AG08395 (cell line): Measurements from ENCODE around the gene RORC.

ENCODE experiments used
- DNase-seq: peaks from one replicate; pipeline ENCODE4 v3.0.0; 2012; ENCODE audit warnings: mixed read lengths, low spot score

The RORC gene

DNA sequence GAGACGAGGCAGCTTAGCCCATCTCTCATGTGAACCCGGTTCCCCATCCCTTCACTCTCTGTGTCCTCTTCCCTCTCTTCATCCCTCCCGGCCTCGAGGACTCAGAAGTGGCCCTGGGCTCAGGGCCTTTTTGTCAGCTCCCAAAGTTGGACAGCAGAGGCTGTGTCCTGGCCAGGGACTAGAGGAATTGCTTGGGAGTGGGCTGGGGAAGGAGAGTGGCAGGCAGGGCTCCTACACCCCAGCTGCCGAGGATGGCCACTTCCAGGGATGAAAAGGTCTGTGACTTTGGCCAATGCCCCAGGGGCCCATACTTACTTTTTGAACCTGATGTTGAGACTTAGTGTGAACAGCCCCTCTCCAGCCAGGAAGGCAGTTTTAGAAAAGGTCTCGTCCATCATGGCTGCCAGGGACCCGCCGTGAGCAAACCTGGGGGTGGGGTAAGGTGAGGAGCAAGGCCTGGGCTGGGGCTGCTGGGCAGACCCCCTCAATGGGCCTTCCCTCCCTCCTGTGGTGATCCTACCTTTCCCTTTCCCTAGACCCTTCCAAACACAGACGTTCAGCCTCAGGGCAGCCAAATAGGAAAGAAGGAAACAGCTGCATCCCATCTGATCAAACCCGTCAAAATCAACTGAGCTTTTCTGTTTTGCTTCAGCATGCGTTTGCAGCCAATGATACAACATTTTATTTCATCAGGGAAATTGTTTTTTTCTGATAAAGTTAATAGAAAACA, 16.4 kb upstream of the RORC start:
- no peak for DNase-seq

DNA sequence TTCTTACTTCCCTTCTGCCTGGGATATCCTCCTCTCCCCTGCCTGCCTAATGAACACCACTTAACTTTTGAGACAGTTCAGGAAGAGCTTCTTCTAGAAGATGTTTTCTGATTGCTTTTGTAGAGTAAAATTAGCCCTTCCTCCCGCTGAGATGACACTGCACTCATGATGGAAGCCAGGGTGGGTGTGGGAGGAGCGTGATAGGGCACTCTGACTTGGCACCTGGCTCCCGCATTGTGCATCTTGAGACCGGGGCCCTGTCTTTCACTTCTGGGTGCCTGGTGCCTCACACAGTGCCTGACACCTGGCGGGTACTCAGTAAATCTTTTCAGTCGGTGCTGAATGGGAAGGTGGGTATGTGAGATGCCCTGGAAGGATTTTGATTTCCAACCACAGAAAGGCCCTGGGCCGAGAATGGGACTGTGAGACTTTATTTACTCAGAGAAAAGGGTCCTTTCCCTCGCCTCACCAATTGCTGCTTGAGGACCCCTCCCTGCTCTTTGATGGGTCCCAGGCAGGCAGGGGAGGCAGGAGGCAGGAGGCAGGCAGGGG, 15.2 kb upstream of the RORC start:
- DNase-seq, result no peak

DNA sequence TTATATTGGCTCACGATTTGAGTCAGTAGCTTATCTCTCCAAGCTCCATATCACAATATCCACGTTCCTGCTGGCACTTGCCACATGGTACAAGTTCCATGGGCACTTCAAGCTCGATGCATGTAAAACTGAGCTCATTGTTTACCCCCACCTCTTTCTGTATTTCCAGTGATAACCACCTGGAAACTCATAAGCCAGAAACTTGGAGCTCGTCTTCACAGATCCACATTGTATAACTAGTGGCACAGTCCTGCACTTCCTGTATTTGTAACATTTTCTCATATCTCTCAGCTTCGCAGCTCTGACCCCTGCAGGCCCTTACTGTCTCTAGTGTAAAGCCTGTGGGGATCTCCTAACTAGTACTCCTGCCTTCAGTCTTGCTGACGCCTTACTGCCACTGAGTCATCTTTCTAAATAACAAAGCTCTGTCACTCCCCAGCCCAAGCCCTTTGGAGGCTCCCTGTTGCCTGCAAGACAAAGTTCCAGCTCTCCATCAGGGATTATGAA, 14.5 kb upstream of the RORC start:
- DNase-seq, result peak; percentile 78

DNA sequence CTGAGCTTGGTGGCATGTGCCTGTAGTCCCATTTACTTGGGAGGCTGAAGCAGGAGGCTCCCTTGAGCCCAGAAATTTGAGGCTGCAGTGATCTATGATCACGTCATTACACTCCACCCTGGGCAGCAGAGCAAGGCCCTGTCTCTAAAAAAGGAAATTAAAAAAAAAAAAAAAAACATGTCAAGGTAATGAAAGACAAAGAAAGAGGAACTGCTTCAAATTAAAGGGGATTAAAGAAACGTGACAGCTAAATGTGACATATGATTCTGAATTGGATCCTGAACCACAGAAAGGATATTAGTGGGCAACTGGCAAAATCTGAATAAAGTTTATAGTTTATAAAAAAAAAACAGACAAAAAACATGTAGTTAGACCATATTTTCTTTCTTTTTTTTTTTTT, 11.8 kb upstream of the RORC start:
- no peak for DNase-seq

DNA sequence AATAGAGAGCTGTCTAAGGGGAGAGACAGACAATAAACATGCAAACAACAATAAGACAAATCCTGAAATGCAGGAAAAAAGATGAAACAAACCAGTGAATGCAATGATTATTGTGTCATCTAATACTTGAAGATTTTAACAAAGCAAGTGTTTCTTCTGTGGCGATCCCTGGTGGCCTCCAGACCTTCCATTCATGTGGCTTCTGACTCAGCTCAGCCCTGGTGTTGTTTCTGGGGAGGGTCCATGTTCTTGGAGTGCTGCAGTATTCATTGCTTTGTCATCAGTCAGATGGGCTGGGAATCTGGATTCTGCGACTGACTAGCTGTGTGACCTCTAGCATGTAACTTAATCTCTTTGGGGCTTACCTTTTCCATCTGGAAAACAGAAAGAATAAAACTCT, 9.5 kb upstream of the RORC start:
- no peak for DNase-seq

DNA sequence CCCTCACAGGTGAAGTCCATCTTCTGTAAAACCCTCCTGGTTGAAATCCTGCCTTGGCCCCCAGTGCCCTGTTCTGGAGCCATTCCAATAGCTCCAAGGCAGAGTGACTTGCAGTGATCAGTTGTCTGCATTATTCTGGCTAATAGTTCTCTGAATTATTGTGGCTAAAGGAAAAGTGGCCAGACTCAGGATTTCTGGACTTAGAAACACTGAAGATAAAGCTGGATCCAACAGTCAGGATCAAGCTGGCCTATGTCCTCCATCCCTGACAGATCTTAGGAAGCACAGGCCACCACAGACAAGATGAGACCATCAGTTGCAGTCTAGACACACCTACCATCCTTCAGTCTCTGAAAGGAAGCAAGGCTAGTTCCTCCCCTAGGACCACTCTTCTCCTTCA, 8.8 kb upstream of the RORC start:
- DNase-seq, result no peak

DNA sequence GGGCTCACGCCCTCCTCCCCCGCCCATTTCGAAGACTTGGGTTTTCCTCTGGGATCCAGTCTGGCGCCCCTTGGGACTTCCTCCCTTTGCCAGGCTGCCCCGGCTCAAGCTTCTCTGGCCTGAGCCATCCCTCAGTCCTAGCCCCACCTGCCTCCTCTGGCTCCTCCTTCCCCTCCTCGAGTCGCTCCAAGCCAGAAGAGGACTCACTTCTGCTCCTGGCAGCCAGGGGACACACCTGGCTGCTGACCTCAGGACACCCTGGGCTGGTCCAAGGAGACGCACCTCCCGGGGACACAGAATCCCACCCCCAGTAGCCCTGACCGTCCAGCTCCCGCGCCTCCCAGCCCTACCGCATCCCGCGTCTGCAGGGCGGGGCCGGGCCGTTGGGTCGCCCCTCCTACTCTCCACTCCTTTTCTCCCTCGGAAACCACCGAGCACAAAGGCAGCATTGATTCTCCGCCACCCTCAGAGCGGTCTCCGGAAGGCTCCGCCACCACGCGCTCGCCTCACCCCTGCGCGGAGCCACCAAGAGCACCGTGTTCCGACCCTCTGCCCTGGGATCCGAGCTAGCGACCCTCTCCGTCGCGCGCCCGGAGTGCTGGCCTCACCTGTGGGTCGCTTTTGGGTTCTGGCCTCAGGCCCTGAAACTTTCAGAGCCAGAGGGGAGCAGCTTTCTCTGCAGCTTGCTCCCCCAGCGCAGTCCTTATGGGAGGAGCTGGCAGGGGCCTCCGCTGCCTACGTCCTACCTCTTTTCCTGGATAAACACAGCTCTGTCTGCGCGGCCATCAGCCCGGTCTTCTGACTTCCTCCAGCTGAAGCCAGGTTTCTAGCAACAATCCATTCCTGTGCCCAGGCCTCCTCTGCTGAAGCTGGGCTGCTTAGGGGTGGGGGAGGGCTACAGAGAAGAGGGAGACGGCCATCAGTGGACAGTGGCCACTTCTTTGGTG, 8.1 kb upstream of the RORC start, which contains the start of gene C2CD4D:
Gene C2CD4D, minus strand, starts transcription at position 364 of the 947 bp plus-strand sequence. CDS start 831 bp downstream, outside the sequence.
- DNase-seq, result no peak

DNA sequence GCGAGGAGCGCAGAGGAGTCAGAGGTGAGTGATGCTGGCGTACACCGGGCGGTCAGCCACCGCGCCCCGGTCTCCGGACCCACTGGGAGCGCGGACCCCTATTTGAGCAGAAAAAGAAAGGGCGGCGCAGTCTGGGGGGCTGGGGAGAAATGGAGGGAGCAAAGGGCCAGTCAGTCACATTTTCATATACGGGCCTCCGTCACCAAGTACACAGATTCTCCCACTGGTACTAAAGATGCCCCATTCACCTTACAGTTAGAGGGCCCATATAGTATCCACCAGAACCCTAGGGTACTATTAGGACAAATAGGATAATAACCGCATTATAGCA, 7.4 kb upstream of the RORC start:
- DNase-seq, result no peak

DNA sequence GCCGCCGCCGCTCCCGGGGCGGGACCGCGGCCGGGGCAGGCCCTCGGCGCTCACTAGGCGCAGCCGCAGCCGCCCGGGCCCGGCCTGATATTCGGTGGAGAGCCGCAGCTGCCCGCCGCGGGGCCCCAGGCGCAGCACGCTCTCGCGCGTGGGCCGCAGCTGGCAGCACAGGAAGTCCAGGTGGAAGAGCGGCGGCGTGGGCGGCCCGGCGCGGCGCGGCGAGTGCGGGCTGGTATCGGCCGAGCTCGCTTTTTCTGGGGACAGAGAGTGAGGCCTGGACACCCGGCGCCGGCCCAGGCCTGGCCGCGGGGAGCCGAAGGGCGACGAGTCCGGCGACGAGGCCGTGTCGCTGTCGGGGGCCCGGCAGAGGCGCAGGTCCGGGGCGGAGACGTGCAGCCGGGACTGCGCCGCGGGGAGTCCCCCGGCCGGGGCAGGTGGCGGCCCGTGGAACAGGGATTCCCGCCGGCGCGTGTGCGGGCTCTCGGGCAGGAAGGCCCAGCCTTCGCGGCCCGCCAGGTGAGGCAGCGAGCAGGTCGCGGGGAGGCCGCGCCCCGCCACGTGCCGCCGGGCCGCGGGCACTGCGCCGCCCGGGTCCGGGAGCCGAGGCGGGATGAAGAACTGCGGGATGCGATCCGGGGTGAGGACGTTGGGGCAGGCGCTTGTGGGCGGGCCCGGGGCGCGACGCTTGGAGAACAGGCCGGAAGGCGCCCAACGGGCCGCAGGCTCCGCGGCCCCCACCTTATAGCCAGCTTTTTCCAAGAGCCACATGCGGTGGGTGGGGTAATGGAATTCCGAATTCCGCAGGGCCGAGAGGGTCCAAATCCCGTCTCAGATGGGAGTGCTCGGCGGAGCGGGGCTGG, 6.8 kb upstream of the RORC start:
- no peak for DNase-seq

DNA sequence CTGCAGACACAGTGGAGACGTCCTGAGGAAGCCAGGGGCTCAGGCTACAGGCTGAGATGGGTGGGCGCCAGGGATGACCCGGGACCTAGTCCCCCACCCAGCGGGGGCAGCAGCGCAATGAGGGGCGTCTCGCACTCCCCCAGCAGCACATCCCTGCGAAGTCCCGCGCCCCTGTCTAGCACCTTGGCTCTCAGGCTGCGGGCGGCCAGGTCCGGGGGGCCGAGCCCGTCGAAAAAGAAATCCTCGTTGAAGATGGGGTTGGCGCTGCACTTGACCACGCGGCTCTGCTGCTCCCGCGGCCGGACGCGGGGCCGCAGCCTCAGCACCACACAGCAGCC, 6.3 kb upstream of the RORC start:
- DNase-seq, result peak; percentile 53

DNA sequence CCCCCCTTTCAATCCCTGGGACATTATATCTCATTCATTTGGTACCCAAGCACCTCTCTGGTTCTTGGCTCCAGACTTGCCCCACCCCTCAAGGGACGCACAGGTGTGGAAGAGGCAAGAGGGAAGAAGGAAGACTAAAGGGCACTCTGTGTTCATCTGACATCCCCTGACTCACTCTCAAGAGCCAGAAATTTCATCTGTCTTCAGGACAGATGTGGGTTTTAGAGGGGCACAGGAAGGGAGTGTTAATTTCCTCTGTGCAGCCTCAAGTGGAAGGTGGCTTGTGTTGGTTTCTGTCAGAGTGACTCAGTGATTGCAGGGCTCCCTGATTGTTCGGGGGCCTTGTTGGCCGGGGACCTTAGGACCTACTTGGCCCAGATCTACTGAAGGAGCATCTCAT, 5.6 kb upstream of the RORC start:
- no peak for DNase-seq

DNA sequence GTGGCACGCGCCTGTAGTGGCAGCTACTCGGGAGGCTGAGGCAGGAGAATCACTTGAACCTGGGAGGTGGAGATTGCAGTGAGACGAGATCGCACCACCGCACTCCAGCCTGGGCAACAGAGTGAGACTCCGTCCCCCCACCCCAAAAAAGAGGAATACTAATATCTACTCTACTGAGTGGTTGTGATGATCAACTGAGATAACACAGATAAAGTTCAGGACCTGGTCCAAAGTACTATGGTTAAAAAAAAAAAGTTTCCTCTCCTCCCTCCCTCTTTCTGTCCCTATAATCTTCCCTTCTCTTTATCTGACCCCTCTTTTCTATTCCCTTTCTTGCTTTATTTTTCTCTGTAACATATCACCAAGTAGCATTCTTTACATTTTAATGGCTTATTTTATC, 4.0 kb upstream of the RORC start:
- no peak for DNase-seq

DNA sequence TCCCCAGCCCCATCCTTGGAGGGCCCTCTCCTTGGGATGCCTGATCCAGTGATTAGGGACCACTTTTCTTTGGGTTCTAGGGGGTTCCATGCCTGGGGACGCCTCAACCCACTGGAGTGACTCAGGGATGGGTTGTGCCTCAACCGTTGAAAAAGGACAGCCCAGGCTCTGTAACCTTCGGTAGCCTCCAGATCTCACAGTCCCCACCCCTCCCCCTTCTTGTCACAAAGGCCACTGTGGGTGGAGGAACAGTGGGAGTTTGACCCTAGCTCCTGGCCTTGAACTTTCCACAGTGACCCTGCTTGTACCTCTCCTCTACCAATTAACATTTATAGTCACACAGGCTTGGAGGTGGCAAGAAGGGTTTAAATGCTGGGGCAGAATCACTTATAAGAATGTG, 2.6 kb upstream of the RORC start:
- DNase-seq, result no peak

DNA sequence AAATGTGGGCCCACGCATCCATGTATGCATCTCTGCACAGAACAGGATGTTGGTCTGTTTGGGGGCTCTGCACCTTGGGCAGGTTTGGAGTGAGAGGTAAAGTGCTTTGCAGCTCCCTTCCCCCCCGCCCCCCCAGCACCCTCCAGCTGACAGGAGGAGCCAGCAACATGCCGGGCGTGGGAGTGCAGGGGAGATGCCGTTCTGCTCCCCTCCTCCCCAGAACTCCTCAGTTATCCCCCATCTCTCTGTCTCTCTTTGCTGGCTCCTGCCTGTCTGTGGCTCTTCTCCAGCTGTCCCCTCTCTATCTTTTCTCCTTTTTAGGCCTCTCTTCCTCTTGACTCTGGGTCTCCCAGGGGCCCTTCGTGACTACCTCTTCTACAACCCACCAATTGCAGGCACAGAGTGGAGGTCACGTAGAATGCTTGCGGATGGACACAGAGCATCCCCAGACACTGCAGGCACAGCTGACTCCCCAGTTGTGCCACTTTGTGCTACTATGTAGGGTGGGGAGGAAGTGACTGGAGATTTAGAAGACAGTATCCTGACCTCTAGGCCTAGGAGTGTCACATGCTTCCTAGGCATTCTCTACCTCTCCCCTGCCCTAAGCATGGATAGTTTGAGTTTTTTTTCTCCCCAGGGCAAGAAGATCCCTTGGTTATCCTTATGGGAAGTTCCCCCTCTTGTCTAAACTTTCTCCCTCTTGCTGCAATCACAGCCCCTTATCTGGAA, 1.7 kb upstream of the RORC start:
- no peak for DNase-seq

DNA sequence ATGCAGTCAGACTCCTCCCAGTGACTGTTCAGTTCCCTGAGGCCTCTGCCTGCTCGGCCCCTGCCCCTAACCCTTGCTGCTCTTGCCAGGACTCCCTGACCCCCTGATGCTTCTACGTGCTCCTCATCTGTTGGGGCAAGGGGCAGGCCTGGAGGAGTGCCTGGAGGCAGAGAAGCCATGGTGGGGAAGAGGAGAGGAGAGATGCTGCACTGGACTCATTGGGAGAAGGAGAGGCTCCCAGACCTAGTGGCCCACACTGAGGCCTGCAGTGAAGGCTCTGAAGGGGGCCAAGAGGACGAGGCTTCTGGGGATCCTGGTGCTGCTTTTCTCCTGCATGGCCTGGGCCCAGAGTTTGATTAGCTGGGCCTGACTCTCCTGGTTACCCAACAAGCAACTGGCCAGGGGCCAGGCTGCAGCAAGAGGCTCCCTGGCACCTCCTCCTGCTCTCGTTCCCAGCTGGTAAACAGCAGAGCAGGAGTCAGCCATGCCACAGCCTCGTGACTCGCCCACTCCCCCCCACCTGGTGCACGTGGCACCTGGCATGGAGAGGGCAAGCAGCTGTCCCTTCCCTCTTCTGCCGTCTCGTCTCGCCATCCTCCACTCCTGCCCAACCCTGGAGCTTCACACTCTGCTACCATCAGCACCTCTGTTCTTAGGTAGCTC, 847 bp upstream of the RORC start:
- DNase-seq, result peak; percentile 66

DNA sequence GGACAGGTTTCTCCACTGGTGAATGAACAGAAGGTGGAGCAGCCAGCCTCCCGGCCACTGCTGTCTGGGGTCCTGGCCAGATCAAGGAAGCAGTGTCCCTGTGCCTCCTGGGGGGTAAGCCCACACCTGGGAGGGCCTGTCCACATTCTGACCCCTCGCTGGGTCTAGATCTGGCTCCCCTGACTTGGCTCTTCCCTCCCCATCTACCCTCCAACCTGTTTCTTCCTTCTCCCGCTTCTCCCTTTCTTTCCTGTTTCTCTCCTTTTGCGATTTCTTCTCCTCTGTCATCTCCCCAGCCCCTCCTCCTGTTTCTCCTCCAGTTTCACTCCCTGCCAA, 378 bp downstream of the RORC start:
- no peak for DNase-seq

DNA sequence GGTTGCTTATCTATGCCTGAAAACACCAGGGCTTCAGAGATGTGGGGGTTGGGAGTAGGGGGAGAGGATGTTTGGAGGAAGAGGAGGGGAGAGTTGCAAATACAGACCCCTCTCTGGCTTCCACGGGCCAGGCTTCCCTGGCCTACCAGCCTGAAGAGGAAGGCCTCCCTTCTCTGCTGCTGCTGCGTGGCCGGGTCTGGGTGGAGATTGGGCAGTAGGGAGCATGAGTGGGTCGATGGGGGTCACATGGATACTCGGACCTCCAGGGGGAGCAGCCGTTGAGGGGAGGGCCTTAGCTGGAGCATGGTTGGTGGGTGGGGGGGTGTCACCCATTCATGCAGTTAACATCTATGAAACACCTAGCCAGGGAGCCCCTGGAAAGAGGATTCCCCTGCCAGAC, 1.5 kb downstream of the RORC start:
- no peak for DNase-seq

DNA sequence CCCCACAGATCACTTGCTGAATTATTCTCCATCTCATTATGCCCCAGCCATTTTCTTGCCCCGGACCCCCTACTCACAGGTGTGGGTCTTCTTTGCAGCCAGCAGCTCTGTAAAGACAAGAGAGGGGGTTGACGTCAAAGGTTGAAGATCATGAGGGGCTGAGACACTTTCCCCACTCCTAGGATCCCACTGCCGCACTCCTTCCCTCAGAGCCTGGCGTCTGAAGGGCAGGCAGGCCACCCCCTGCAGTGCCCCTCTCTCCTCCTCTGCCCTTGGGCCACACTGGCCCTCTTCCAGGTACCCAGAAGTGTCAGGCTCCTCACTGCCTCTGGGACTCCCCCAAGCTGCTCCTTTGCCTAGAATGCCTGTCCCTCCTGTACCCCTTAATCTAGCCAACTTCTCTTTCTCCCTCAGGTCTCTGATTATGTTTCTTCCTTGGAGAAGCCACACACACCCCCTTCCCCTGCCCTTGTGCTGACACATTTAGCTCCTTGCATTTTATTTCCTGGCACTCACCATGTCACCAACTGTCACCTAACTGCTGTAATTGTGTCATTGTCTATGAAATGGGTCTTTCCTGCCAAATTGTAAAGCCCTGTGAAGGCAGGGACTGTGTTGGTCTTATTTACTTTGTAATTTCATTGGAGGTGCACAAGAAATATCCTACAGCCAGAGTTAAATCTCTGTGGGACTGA, 2.1 kb downstream of the RORC start:
- DNase-seq, result no peak

DNA sequence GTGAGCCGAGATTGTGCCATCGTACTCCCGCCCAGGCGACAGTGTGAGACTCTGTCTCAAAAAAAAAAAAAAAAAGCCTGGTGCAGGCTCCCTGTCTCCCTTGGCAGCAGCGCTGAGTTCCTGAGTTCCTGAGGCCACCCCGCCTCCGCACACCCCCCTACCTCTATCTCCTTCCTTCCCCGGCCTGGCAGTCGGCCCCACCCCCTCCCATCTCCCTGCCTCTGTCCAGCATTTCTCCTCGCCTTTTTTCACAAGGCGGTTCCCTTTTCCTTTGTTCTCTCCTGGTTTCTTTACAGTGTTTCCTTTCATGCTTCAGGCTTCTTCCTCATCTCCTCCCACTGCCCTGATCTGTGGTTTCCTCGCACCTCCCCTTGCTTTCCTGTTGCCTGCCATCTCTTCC, 2.7 kb downstream of the RORC start:
- DNase-seq, result peak; percentile 64

DNA sequence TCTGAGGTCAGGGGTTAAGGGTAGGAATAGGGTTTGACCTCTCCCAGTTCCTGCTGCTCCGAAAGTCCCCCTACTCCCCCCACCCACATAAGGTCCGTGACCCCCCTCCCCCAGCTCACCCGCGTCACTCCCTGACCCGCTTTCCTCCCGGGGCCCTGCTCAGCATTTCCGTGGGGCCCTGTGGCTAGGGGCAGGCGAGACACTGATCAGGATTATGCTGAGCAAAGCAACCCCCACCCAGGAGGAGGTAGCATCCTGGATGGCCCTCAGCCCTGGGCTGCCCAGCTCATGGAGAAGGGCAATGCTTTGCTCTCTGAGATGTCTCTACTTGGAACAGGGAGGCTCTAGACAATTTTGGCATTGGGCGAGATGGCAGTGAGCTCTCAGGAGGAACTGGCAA, 3.7 kb downstream of the RORC start:
- no peak for DNase-seq
